Measurements from ENCODE around the gene FGF1.

DNA sequence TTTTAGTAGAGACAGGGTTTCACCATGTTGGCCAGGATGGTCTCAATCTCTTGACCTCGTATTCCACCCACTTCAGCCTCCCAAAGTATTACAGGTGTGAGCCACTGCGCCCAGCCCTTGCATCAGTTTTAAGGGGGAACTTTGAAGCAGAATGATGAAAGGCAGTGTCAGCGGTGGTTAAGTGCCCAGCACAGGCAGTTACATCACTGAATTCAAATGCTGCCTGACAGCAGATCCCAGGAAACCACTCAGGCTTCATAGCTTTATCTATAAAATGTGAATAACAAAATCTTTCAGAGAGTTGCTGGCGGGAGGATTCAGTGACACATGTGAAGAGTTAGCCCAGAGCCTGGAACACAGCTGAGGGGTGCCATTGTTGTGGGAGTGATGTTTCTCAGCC, 26.5 kb downstream of the FGF1 start:
- TF ChIP-seq, protein P1, sequence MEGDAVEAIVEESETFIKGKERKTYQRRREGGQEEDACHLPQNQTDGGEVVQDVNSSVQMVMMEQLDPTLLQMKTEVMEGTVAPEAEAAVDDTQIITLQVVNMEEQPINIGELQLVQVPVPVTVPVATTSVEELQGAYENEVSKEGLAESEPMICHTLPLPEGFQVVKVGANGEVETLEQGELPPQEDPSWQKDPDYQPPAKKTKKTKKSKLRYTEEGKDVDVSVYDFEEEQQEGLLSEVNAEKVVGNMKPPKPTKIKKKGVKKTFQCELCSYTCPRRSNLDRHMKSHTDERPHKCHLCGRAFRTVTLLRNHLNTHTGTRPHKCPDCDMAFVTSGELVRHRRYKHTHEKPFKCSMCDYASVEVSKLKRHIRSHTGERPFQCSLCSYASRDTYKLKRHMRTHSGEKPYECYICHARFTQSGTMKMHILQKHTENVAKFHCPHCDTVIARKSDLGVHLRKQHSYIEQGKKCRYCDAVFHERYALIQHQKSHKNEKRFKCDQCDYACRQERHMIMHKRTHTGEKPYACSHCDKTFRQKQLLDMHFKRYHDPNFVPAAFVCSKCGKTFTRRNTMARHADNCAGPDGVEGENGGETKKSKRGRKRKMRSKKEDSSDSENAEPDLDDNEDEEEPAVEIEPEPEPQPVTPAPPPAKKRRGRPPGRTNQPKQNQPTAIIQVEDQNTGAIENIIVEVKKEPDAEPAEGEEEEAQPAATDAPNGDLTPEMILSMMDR (IDR thresholded peaks at IDR 0.05) = no peak
- no peak for TF ChIP-seq POLR2A (IDR thresholded peaks at IDR 0.05)
